GM13976 (cell line): ENCODE measurements around the gene GALNT18.

Source experiments
- DNase-seq: peaks from one replicate; pipeline ENCODE4 v3.0.0; 2012; ENCODE audit warnings: low spot score
- in situ Hi-C: fragments of 300-500 bp; cut with MboI; formaldehyde crosslinking; loops from one replicate; pipeline ENCODE4 v1.12.0; 2022; ENCODE audit warnings: low sequenced_read_pairs, mixed read lengths, inconsistent platforms; ENCODE audit not compliant: unreplicated experiment
- TF ChIP-seq, protein P1 (sequence below): IDR thresholded peaks from 2 replicates; pipeline ENCODE4 v1.5.1; 2012; ENCODE audit warnings: borderline replicate concordance, mild to moderate bottlenecking; ENCODE audit not compliant: insufficient read depth; ENCODE audit errors: extremely low read depth, missing control alignments, control extremely low read depth

GALNT18 gene

DNA sequence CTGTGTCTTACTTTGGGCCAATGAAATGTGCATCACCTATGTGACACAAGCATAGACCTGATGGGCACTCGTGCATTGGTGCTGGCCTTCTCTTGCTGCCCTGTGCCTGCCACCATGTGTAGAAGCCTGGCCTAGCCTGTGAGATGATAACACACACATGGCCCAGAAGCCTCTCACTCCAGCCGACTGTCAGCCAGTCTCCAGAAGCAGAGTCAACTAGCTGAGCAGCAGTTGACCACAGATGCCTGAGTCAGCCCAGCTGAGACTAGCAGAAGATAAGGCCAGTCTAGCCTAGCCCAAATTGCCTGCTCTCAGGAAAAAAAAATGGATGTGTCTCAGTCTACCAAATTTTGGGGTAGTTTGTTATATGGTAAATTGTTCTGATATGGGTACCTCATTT is 314.9 kb downstream of the GALNT18 start:
- TF ChIP-seq, protein P1, sequence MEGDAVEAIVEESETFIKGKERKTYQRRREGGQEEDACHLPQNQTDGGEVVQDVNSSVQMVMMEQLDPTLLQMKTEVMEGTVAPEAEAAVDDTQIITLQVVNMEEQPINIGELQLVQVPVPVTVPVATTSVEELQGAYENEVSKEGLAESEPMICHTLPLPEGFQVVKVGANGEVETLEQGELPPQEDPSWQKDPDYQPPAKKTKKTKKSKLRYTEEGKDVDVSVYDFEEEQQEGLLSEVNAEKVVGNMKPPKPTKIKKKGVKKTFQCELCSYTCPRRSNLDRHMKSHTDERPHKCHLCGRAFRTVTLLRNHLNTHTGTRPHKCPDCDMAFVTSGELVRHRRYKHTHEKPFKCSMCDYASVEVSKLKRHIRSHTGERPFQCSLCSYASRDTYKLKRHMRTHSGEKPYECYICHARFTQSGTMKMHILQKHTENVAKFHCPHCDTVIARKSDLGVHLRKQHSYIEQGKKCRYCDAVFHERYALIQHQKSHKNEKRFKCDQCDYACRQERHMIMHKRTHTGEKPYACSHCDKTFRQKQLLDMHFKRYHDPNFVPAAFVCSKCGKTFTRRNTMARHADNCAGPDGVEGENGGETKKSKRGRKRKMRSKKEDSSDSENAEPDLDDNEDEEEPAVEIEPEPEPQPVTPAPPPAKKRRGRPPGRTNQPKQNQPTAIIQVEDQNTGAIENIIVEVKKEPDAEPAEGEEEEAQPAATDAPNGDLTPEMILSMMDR, result no peak
- in situ Hi-C loops, result no loop called here

DNA sequence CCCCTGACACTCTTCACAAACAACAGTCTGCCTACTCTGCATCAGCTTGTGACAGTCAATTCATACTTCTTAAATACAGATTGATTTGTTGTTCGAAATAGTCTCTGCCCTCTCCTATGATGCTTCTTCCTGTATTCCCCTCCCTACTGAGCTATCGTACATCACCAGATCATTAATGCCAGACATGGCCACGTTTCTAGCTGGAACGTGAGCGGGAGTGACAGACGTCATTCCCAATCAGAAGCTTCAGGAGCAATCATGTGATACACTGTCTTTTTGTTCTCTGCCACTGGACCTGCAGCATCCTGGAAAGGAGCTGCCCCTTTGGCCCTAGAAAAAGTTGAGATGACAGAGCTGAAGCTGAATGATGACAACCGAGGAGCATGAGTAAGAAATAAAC is 317.3 kb downstream of the GALNT18 start:
- no peak for DNase-seq
- TF ChIP-seq, protein P1, result no peak
- in situ Hi-C loops, result no loop called here

More for the DNA sequence above, 314.9 kb downstream of the GALNT18 start:
- no peak for DNase-seq

DNA sequence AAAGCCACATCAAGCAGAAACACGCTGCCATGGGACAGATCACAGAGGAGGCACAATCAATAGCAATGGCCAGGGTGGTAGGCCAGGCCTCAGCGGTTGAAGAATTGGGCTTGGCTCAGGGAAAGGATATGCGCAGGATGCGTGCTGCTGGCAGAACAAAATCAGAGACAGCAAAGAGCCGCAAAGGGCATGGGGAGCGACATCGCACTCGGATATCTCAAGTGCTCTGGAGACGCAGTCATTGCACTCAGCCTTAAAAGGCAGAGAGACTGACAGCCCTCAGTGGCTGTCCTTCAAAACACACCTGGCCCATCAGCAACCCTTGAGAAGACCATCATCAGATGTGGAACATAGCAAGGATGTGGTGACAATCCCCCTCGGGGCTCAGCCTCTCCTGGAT is 319.2 kb downstream of the GALNT18 start:
- TF ChIP-seq, protein P1, result no peak
- no peak for DNase-seq
- in situ Hi-C loops, result no loop called here

DNA sequence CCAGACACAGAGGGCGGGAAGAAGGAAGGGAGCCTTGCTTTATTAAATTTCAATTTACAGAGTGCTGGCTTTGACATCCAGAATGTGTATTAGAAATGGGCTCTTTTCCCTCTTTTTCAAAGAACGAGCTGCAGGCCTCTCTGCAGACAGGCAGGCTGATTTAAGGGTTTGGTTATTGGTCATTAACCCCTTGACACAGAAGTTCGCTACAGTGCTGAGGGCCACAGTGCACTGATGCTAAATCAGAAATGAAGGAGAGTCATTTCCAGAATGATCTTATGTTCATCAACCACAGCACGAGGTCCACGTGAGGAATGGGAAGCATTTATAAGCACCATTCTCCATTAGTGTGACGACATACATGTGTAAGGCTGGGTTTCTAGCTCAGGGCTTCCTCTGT is 320.6 kb downstream of the GALNT18 start:
- no peak for DNase-seq
- in situ Hi-C loops, result no loop called here
- TF ChIP-seq, protein P1, result no peak

DNA sequence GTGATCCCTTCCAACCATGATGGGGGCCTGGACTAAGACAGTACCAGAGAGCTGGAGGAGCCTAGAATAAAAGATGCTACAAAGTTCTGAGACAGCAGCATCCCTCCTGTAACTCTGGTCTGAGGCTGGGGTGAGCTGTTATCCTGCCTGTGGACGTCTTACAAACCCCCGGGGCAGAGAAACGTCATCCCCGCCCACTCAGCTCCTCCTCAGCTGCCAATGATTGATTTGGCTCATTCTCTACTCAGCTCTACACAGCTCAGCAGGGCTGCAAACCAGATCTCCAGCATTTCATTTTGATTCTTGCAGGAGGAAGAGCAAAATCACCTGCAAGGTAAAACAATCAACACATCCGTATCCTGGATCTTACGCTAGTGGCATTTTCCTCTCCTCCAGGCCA is 324.2 kb downstream of the GALNT18 start:
- DNase-seq, result no peak
- TF ChIP-seq, protein P1, result no peak
- in situ Hi-C loops, result no loop called here

DNA sequence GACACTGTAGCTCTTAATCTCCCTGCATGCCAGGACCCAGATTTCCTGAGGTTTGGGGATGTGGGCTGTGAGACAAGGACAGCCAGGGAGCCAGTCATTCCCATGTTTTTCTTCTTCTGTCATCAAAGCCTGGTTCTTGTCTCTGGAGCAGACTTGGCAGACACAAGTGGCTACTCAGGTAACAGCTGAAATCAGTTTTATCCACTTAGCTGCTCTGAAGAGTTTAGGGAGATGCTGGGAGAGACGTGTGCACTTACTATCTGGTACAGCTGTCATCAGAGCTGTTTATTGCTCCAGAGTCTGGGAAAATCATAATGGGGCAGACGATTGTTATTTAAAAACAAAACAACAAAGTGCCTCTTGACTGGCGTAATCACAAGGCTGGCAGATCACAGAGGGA is 325.4 kb downstream of the GALNT18 start:
- in situ Hi-C loops, result no loop called here
- DNase-seq, result no peak
- TF ChIP-seq, protein P1, result no peak

DNA sequence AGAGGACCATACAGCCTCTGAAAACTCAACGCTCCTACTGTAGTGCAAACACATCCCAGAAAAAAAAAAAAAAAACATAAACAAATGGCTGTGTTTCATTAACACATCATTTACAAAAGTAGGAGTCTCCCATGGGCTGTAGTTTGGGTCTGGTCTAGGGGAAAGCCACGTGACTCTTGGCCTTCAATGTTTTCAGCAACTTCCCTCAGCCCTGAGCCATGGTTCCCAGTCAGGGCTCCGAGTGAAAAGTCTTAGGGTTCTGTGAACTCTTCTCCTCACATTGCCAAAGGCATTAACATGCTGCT is 327.3 kb downstream of the GALNT18 start:
- in situ Hi-C loops, result no loop called here
- no peak for DNase-seq
- TF ChIP-seq, protein P1, result no peak
